GM18868 (cell line): ENCODE measurements around the gene TSNAX.

ENCODE experiments used
- ATAC-seq: cut with Tn5 transposase; IDR thresholded peaks from one replicate; pipeline ENCODE4 v1.9.1; 2021; ENCODE audit warnings: mild to moderate bottlenecking, moderate library complexity; ENCODE audit not compliant: unreplicated experiment

The TSNAX gene

DNA sequence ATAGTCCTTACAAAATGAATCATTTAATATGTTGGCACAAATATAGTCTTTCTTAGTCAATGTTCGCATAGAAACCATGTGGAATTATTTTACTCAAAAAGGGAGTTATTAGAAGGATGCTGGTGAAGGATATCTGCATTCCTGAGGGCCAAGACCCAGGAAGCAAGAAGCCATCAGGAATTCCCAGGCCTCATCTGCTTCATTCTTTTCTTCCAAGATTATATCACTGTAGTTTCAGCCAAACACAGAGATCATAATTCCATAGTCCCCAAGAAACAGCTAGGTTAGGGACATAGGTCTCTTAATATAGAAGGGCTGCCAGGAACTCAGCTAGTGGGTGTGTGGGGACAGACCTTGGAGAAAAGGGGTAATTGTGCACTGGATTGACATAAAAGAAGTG is 69.5 kb downstream of the TSNAX start:
- no peak for ATAC-seq

DNA sequence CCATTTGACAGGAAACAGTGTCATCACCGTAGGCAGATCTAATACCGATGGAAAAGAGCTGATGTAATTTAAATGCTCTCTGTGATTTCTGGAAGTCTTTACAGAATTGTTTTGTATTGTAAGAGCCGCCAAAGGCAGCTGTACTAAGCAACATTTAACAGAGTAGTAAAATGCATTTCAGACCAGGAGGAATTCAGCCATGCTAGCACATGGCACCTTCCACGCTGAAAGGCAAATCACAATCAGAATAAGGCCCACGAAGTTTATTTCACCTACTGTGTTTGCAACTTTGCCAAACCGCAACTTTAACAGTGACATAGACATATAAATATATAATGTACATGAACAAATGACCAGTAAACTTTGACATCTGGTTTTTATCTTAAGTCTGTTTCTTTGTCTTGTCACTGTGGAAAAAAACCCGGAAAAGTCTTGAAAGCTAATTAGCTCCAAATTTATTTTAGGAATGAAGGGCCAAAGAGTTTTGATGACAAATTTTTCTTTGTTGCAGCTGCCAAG is 72.0 kb downstream of the TSNAX start:
- no peak for ATAC-seq

DNA sequence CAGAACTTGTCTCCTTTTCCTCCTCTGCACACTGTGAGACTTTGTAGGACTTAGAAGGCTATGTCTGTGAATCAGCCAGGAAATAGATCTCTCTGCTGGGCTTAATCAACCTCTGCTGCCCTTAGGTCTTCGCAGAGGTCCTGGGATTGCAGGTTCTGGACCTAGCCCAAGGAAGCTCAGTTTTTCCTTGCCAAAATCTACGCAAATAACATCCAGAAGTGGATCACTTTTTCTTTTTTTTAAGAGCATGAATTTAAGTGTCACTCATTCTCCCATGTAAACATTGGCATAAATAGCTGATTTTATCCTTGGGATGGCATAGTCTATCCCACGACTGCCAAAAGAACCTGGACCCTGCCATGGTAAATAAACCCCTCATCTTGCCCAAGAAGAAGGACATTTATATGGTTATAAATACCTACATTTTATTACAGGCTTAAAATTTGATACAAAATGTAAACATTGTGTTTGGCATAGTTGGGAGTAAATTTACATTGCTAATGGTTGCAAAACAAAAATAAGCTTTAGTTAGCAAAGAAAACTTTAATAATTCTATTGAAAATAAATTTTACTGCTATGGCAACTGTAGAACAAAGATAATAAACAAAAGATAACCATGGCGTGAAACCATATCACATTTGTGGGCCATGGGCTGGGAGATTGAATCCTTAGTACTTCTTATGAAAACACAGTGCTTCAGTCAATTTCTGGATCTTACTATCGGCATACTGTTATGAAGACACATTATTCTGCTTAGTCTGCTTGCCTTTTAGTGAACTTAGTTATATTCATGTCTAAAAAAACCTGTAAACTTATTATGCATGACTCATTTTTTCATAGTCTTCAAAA is 73.6 kb downstream of the TSNAX start:
- ATAC-seq = no peak

DNA sequence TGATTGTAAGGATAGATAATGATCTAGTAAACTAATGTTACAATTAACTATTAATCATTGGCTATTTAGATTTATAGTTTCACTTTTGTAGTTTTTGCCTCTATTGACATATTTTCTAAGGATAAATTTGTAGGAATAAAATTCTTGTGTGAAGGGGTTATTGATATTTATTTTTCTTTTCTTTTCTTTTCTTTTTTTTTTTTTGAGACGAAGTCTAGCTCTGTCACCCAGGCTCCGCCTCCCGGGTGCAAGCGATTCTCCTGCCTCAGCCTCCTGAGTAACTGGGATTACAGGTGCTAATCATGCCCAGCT is 74.2 kb downstream of the TSNAX start:
- no peak for ATAC-seq

DNA sequence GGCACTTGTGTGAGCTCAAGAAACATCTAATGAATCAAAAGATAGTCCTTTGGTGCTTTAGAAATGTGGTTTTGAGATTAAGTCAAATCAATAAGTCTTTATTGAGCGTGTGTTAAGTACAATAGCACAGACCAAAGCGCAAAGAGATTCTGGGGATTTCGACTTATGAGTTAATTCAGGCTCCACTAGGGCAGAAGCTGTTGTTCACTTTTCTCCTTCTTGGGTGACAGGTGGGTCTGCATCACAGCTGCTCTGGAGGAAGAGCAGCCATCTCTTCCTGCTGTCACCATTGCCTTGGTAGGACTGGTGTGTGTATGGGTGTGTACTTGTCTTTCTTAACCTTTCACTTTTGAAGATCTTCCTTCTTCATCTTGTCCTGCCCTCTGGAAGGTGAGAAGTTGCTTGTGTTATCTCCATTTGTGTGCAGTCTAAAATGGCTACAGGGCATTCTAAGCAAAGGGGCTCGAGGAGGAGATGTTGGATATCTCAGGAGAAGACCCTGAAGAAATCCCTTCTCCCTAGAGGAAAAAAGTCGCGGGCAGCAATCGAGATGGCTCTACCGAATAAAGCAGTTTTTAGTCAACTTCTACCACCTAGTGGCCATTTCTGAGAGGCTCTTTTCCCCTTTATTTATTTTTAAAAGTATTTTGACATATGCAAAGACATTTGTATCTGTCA is 75.3 kb downstream of the TSNAX start:
- peak; percentile 76 for ATAC-seq

DNA sequence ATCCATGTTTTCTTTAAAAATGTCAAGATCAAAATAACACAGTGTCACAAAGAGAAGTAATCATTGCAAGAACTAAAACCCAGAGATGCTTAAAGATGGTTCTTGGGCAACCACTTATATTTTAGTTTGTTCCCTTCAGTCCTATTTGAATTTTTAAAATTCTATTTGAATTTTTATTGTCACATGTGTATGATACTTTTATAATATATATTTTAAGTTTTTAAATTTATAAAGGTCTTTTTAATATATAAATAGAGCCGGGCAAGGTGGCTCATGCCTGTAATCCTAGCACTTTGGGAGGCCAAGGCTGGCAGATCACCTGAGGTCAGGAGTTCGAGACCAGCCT is 75.8 kb downstream of the TSNAX start:
- no peak for ATAC-seq

DNA sequence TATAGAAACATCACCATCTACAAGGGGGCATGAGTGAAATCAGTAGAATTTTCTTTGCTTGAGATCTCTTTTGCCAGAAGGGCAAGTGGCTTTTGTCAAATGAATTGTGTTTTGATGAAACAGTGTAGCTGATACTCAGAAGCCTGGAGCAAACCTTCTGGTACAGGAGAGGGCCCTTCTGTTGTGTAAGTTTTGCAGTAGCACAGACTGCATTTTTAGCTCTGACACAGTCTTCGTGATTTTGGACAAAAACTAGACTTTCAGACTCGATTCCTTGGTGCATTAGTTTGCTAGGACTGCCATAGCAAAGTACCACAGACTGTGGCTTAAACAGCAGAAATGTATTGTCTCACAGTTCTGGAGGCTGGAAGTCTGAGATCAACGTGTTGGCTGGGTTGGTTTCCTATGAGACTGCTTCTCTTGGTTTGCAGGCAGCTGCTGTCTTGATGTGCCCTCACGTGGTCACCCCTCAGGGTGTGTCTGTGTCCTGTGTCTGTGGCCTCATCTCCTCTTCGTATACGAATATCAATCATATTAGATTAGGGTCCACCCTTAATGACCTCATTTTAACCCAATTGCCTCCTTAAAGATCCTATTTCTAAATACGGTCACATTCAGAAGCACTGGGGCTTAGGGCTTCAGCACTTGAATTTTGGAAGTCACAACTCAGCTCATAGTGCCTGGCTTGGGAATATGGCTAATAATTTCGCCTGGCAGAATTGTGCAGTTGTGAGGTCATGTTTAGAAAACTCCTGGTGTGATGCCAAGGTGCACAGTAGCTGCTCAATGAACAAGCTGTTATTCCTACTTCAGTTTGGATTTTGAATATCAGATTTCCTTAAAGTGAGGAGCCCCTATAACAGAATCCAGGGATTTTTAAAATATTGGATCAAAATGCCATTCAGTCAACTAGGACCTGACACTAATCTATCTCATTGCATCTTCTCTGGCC is 77.0 kb downstream of the TSNAX start:
- ATAC-seq = no peak

DNA sequence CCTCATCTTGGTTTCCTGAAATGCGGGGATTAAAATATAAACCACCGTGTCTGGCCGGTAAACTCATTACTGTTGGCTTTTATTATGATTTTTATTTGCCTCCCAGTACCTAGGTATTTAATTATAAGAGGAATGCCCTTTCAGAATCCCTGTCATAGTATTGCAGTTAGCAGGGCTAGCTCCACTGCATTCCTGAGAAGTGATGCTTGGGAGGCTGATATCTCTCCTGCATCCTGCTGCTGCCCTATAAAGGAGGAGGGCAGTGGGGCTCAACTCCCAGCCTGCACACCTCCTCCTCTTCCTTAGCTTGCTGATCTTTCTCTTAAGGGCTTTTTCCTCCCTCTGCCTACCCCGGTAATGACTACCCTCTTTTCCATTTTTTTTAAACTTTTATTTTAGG is 78.2 kb downstream of the TSNAX start:
- no peak for ATAC-seq

DNA sequence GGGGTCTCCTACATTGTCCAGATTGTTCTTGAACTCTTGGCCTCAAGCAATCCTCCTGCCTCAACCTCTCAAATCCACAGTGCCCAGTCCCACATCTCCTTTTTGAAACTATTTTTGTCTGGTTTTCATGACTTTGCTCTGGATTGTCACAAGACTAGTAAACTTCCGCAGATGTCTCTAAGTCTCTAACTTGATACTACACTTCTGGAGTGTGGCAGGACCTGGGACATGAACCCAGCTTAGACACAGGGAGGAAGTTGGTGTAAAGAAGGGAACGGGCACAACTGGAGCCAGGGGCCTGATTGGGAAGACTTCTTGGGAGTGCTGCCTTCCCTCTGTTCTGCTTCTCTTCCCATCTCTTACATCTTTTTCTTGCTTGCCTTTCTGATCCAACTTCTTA is 81.9 kb downstream of the TSNAX start:
- ATAC-seq = no peak

DNA sequence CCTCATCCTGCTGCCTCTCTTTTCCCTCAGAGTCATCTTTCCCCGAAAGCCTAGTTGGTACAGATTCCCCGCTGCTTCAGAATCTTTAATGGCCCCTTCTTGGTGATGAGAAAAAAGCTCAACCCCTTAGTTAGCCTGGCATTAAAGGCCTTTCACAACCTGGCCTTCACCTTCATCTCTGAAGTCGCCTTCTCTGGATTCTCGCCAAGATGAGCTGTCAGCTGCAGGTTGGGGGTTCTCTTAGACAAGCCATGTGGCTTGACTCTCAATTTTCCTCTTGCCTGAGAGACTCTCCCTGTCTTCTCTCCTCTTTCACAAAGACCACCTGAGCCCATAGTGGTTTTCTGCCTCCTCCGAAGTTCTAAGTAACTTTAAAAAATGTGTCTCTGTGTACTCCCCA is 82.6 kb downstream of the TSNAX start:
- ATAC-seq = no peak

DNA sequence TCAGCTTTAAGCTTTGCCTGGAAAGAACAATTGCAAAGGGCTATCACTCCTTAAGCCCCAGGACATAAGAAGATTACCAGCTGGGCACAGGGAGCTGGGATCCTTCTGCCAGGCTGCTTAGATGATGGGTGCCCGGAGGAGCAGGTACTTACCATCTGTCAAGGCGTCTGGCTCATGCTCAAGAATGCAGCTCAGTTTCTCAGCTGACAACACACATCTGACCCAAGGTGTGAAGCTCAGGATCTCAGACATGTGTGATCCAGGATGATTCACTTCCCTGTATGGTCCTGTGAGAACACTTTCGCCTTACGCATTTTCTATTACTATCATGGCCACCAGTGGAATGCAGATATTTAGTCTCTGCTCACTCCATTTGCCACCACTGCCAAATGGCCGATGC is 83.4 kb downstream of the TSNAX start:
- ATAC-seq = no peak

DNA sequence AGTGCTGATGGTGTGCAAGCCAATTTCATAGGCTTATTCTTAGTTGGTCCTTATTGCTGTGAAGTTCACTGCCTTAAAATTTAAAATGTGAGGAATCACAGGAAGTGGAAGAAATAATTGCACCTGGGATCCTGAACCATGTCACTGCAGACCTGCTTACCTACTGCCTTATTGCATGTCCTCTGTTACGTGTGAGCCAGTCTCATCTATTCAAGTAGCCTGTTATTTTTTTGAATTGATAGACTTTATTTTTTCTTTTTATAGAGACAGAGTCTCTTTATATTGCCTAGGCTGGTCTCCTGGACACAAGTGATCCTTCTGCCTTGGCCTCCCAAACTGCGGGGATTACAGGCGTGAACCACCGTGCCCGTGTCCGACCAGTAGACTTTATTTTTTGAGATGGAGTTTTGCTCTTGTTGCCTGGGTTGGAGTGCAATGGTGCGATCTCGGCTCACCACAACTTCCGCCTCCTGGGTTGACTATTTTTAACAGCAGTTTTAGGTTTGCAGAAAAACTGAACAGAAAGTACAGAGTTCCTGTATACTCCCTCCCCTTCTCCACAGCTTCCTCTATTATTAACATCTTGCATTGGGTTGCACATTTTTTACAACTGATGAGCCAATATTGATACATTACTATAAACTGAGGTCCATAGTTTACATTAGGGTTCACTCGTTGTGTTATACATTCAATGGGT is 84.1 kb downstream of the TSNAX start:
- peak; percentile 96 for ATAC-seq

DNA sequence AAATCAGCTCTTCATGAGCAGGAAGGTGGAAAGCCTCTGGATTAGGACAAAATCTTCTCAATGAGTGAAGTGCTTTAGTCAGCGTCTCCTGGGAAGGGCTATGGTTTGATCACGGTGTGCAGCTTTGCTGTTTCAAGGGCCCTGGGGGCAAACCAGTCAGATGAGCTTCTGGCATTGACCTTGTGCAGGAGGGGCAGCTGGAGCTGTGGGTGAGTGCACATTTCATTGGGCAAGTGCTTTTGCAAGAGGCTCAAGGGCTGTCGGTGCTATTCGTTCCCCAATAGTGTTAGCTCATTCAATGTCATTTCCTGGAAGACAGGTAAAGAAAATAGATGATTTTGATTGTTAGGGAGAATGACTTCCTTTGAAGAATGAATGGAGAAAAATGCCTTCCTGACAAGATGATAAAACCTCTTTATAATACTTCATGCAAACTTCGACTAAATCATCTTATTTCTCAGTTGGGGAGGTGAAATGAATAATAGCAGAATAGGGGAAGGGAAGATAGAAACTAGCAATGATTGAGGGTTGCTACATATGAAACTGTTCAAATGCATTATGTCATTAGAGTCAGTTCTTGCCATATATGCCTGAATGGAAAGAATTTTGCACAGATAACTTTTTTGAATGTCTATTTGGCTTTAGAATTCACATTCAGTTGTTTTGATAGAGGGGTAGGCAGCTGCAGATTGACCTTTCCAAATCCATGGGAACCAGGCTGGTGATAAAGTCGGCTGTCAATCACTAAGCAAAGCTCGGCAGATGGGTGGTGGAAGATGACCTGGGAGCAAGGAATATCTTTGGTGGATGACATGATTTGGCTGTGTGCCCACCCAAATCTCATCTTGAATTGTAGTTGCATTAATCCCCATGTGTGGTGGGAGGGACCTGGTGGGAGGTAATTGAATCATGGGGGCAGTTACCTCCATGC is 85.2 kb downstream of the TSNAX start:
- ATAC-seq = peak; percentile 42
